HepG2 (cell line): ENCODE data around the gene RASGRF1. TPM values are rescaled to one million over a fixed set of nuclear protein-coding genes. Genes with fewer than 3 reads are reported as not detected.

Experiments
- ATAC-seq: fragments of 200-7000 bp; cut with Tn5 transposase; 3 replicates; pipeline ENCODE4 v1.9.1; 2020; ENCODE audit warnings: mild to moderate bottlenecking, moderate library complexity
- BruUV-seq: library from RNA; stranded (reverse); fragments of 400-500 nt; replicated peaks from 2 replicates; lab custom pipeline; 2021; lab: Mats Ljungman, UMichigan
- CTCF ChIA-PET: fragments of 300-600 bp; formaldehyde crosslinking; extraction: SDS; loops from one replicate; lab custom pipeline; 2021; ENCODE audit warnings: low total read pairs, inconsistent platforms, low intra/inter-chr PET ratio; lab: Yijun Ruan, JAX
- POLR2A ChIA-PET: fragments of 350-600 bp; sonication (Branson Sonifier 250); formaldehyde crosslinking; loops from one replicate; lab custom pipeline; 2020; ENCODE audit warnings: antibody characterized with exemption, inconsistent platforms; lab: Yijun Ruan, JAX
- DNase-seq: peaks from one replicate; pipeline ENCODE4 v3.0.0-alpha.2; 2015; ENCODE audit warnings: low spot score
- FAIRE-seq: peaks from 3 replicates; lab custom pipeline; 2011; peaks lifted over from hg19 to GRCh38; lab: Jason Lieb, UNC
- H2AFZ ChIP-seq: one replicate; pipeline ENCODE4 v1.6.1; 2011; ENCODE audit warnings: low read length, inconsistent platforms
- H3K27ac ChIP-seq: fragments of 300-600 bp; 3 replicates; pipeline ENCODE4 v1.8.0; 2011; ENCODE audit warnings: mixed run types, mild to moderate bottlenecking, mixed read lengths, low read length, inconsistent platforms; ENCODE audit not compliant: insufficient read depth; ENCODE audit errors: extremely low read length
- H3K27me3 ChIP-seq, 2 experiments: fragments of 200-600 bp in 1 of 2; 2 replicates in 1 of 2; 3 replicates in 1 of 2; pipeline versions ENCODE4 v1.6.0 to v1.8.0; 2011; ENCODE audit warnings: low read length in 2 of 2, mild to moderate bottlenecking in 2 of 2, moderate library complexity in 2 of 2, inconsistent platforms in 1 of 2; ENCODE audit not compliant: insufficient read depth in 2 of 2, control insufficient read depth in 1 of 2
- H3K36me3 ChIP-seq, 2 experiments: fragments of 200-600 bp in 1 of 2; replicated peaks in 1 of 2; 2 replicates in 1 of 2; 3 replicates in 1 of 2; pipeline versions ENCODE4 v1.5.1 to v1.8.0; 2011; ENCODE audit warnings: low read length in 2 of 2, inconsistent platforms in 1 of 2; ENCODE audit not compliant: insufficient read depth in 2 of 2, control insufficient read depth in 1 of 2
- H3K4me1 ChIP-seq: 2 replicates; pipeline ENCODE4 v1.5.1; 2012; ENCODE audit warnings: low read length, inconsistent platforms; ENCODE audit not compliant: insufficient read depth
- H3K4me2 ChIP-seq: 2 replicates; pipeline ENCODE4 v1.6.0; 2011; ENCODE audit warnings: low read depth, low read length, inconsistent platforms
- H3K4me3 ChIP-seq, 3 experiments: fragments of 200-600 bp in 1 of 3; sonication (generic), shearing (Covaris generic) in 1 of 3; replicated peaks in 1 of 3; 2 replicates each; pipeline ENCODE4 v1.5.1; 2011 to 2016; ENCODE audit warnings: low read length in 3 of 3, inconsistent platforms in 2 of 3, low read depth in 2 of 3, mild to moderate bottlenecking in 2 of 3, control low read depth in 1 of 3, mixed read lengths in 1 of 3; ENCODE audit not compliant: insufficient read depth in 1 of 3
- H3K79me2 ChIP-seq: one replicate; pipeline ENCODE4 v1.6.1; 2011; ENCODE audit warnings: low read length, inconsistent platforms; ENCODE audit not compliant: insufficient read depth
- H3K9ac ChIP-seq: 2 replicates; pipeline ENCODE4 v1.6.0; 2011; ENCODE audit warnings: mild to moderate bottlenecking, low read depth, low read length, inconsistent platforms; ENCODE audit not compliant: insufficient read depth
- H3K9me3 ChIP-seq: 2 replicates; pipeline ENCODE4 v1.5.1; 2012; ENCODE audit warnings: mild to moderate bottlenecking, low read length
- H4K20me1 ChIP-seq: 2 replicates; pipeline ENCODE4 v1.6.0; 2011; ENCODE audit warnings: inconsistent platforms, mild to moderate bottlenecking, low read length, moderate library complexity; ENCODE audit not compliant: insufficient read depth
- HNF1B ChIP-seq: sonication (generic); formaldehyde crosslinking; IDR thresholded peaks from 2 replicates; pipeline ENCODE4 v1.5.1; 2020; ENCODE audit warnings: mild to moderate bottlenecking, moderate library complexity, missing genetic modification reagents
- HNF4A ChIP-seq: sonication (generic); formaldehyde crosslinking; IDR thresholded peaks from 2 replicates; pipeline ENCODE4 v1.4.0; 2020; ENCODE audit warnings: missing genetic modification reagents
- HNRNPLL ChIP-seq: fragments of 200-400 bp; formaldehyde crosslinking; IDR thresholded peaks from 2 replicates; pipeline ENCODE4 v1.6.1; 2017; ENCODE audit warnings: mild to moderate bottlenecking, low read depth, low read length; ENCODE audit not compliant: poor library complexity, severe bottlenecking
- HOXA9 ChIP-seq: sonication (generic); formaldehyde crosslinking; IDR thresholded peaks from 2 replicates; pipeline ENCODE4 v1.8.1; 2022; ENCODE audit warnings: missing genetic modification reagents, mild to moderate bottlenecking, moderate library complexity, borderline replicate concordance
- SALL1 ChIP-seq: sonication (generic); formaldehyde crosslinking; IDR thresholded peaks from 2 replicates; pipeline ENCODE4 v1.8.0; 2022; ENCODE audit warnings: mild to moderate bottlenecking, missing genetic modification reagents
- ZBTB42 ChIP-seq: sonication (generic); formaldehyde crosslinking; IDR thresholded peaks from 2 replicates; pipeline ENCODE4 v1.5.0; 2020; ENCODE audit warnings: mild to moderate bottlenecking, missing genetic modification reagents
- ZNF674 ChIP-seq: sonication (generic); formaldehyde crosslinking; IDR thresholded peaks from 2 replicates; pipeline ENCODE4 v1.5.0; 2020; ENCODE audit warnings: low read depth, mild to moderate bottlenecking, missing genetic modification reagents
- ZNF687 ChIP-seq: sonication (generic); formaldehyde crosslinking; IDR thresholded peaks from 2 replicates; pipeline ENCODE4 v1.5.1; 2020; ENCODE audit warnings: mild to moderate bottlenecking, missing genetic modification reagents, moderate library complexity
- ZNF737 ChIP-seq: sonication (generic); formaldehyde crosslinking; IDR thresholded peaks from 2 replicates; pipeline ENCODE4 v1.5.0; 2020; ENCODE audit warnings: missing genetic modification reagents, mild to moderate bottlenecking, borderline replicate concordance
- ZNF777 ChIP-seq: sonication (generic); formaldehyde crosslinking; IDR thresholded peaks from 2 replicates; pipeline ENCODE4 v1.4.0; 2020; ENCODE audit warnings: missing genetic modification reagents
- ZNF800 ChIP-seq: sonication (generic); formaldehyde crosslinking; IDR thresholded peaks from 2 replicates; pipeline ENCODE4 v1.4.0; 2020; ENCODE audit warnings: missing genetic modification reagents
- WGBS: methylation state at CpG from one replicate; pipeline ENCODE4 v1.1.6; 2017; ENCODE audit warnings: low lambda C conversion rate; 5-methylcytosine and 5-hydroxymethylcytosine counted together
- in situ Hi-C: cut with HindIII; loops from 2 replicates; pipeline ENCODE4 v1.10.0; 2017; ENCODE audit warnings: low pct_unique_long_range_greater_than_20kb; ENCODE audit not compliant: extremely low pct_ligation_motif_present
- intact Hi-C: fragments of 100-400 bp; cut with micrococcal nuclease; formaldehyde crosslinking; loops from one replicate; pipeline ENCODE4 v1.10.0; 2022; ENCODE audit not compliant: unreplicated experiment
- polyA plus RNA-seq, 8 experiments: library from polyadenylated mRNA; depleted of rRNA in 3 of 8; stranded (reverse) in 7 of 8; unstranded in 1 of 8; fragments of >200 nt; fragmentation: Illumina TruSeq in 4 of 8; extraction: Trizol in 4 of 8; gene quantifications; 2 replicates each; pipeline versions ENCODE4 v1.2.1 to v1.2.3, GENCODE V29; 2011 to 2016; ENCODE audit warnings: low read depth in 4 of 8, missing spikeins in 1 of 8, mixed read lengths in 1 of 8; ENCODE audit not compliant: insufficient read depth in 1 of 8
- total RNA-seq, 5 experiments: library from RNA; depleted of rRNA; stranded (reverse); fragments of >200 nt; fragmentation: Illumina TruSeq; extraction: Trizol; gene quantifications; 2 replicates each; pipeline ENCODE4 v1.2.3, GENCODE V29; 2016; ENCODE audit warnings: low read depth in 1 of 5
- TF ChIP-seq, protein P1 (sequence below), 2 experiments: fragments of 450-650 bp in 1 of 2; sonication (generic) in 1 of 2; formaldehyde crosslinking; IDR thresholded peaks; 2 replicates each; pipeline versions ENCODE4 v1.5.0 to v1.8.0; 2020 to 2022; ENCODE audit warnings: mild to moderate bottlenecking in 1 of 2, missing genetic modification reagents in 1 of 2

RASGRF1 gene
- total and polyA plus RNA-seq, 2 of the 13 experiments (the other 11 are each of a cell fraction or from before 2014, with no cell fraction given), result 0.55 to 3.0 TPM

DNA sequence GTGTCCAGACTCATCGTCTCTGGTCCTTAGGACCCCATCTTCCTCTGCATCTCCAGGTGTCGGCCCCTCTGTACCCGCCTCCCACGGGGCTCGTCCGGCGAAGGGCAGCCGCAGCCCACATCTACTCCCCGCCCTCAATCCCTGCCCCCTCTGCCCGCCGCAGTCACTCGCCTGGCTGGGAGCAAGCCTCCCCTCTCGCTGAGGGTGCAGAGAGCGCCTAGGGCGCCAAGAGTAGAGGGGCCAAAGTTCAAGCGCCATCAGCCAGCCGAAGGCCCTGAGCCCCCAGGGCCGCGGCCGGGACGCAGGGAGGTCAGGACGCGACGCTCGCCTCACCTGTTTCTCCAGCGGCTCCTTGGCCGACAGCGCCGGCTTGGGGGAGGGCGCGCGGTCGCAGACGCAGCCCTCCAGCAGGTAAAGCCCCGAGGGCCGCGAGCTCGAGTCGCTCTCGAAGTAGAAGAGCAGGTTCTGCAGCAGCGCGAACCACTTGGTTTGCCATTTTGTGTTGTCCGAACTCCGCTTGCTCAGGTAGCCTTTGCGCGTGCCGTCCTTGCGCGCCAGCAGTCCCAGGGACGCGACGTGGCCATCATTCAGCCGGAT, 592 bp downstream of the RASGRF1 start:
- WGBS, result 0% methylated on average over 3 of the region's 53 CpGs
- DNase-seq (no peak), FAIRE-seq (no peak), ATAC-seq (peak; percentile 56; the same call in 2 of the 3 replicates)
- Histone ChIP-seq H2AFZ (no peak overlapping the region), H3K36me3 (no peaks in the 10 kb centered on the region), H3K4me1 (peaks cover 10% of the 10 kb centered on the region; the same call in 1 of the 2 replicates), H3K27me3 (peaks cover 2 to 52% of the 10 kb centered on the region in 2 experiments), H3K4me3 (peak overlapping the region in 1 of 3 experiments; percentile 52; a peak in 1 of 6 replicates), H4K20me1 (no peaks in the 10 kb centered on the region; the same call in 1 of the 2 replicates), H3K27ac (no peak overlapping the region), H3K4me2 (peak overlapping the region; percentile 45; the same call in 1 of the 2 replicates), H3K79me2 (no peaks in the 10 kb centered on the region), H3K9ac (no peak overlapping the region), H3K9me3 (no peaks in the 10 kb centered on the region)
- intact Hi-C loops, result no loop called here
- ChIA-PET POLR2A (no interaction called here), CTCF (no interaction called here)
- BruUV-seq, result no TSS peak
- in situ Hi-C loops, result no loop called here
- no peak for TF ChIP-seq HNF1B (CRISPR knock-in tag)
- TF ChIP-seq, protein P1, sequence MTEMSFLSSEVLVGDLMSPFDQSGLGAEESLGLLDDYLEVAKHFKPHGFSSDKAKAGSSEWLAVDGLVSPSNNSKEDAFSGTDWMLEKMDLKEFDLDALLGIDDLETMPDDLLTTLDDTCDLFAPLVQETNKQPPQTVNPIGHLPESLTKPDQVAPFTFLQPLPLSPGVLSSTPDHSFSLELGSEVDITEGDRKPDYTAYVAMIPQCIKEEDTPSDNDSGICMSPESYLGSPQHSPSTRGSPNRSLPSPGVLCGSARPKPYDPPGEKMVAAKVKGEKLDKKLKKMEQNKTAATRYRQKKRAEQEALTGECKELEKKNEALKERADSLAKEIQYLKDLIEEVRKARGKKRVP (CRISPR knock-in tag; IDR thresholded peaks at IDR 0.05), result no peak
- no peak for TF ChIP-seq HNRNPLL
- TF ChIP-seq ZNF800, result peak; percentile 98
- TF ChIP-seq ZNF674 (CRISPR knock-in tag), result no peak
- TF ChIP-seq HOXA9 (CRISPR knock-in tag), result no peak
- TF ChIP-seq ZNF777 (CRISPR knock-in tag), result peak; percentile 28; the same call in 1 of the 2 replicates
- TF ChIP-seq SALL1, result peak; percentile 25; the same call in 1 of the 2 replicates
- no peak for TF ChIP-seq ZBTB42 (CRISPR knock-in tag)
- peak; percentile 54 for TF ChIP-seq HNF4A (CRISPR knock-in tag)
- peak; percentile 22; the same call in 1 of the 2 replicates for TF ChIP-seq ZNF687
- no peak for TF ChIP-seq ZNF737 (CRISPR knock-in tag)
